ENCODE data around the gene MYOCD. TPM values are rescaled to one million over a fixed set of nuclear protein-coding genes. Genes with fewer than 3 reads are reported as not detected.

The MYOCD gene
- total RNA-seq, 1 experiment from 2014 or later: 1.2 TPM

DNA sequence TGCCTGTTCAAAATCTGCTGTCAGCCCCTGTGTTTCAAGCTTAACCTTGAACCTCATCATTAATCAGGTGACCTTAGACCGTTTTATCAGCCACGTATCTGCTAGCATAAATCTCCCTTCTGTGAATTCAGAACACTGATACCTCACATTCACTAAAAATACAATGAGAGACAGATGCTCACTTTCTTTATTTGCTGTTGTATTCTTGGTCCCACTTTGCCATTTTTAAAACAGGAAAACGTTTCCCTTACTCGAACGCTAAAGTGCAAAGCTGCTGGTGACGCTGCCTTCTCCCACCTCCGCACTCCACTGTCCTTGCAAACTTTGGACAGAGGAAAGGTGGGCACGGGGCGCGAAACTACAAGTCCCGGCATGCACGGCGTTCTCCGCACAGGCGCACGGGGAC, 123.4 kb downstream of the MYOCD start:
- H3K9me3 Mint-ChIP-seq: no peaks in the 10 kb centered on the region
- no peaks in the 10 kb centered on the region for H3K36me3 Mint-ChIP-seq

DNA sequence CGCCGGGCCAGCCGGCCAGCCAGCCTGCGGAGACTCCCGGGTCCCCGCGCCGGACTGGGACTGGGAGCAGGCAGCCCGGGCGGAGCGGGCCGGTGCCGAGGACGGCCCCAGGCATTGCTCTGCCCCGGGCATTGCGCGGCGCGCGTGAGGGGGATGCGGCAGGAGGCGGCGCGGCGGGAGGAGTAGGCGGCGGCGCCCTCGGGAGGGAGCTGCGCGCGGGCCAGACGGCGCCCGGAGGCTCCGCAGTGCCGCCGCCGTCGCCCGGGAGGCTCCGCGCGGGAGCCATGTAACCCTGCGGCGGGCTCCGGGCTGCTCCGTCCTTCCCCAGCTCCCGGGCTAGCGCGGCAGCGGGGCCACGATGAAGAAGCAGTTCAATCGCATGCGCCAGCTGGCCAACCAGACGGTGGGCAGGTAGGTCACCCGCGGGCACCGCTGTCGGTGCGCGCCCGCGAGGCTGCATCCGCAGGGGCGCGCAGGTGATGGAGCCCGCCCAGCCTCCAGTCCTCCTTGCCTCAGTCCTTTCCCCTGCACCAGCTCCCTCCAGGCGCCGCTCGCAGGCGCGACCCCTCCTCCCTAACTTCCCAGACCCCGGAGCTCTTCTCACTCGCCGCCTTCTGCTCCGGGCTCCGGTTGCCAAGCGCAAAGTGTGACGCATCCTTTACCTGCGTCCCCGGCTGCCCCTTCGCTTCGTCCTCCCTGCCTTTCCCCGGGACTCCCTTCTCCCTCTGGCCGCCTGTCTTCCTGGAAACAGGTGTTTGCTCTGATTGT, 124.0 kb downstream of the MYOCD start, which contains the start of gene ARHGAP44:
TSS of gene ARHGAP44 (plus strand) at position 18 of the 768 bp plus-strand sequence. CDS start at position 359, 341 bp downstream.
- POLR2A ChIA-PET: interaction anchor here (0.7 to 1.2 kb wide), 4 partner anchors 15 to 228 kb away, joined by 3 read pairs; partner anchors contain the start of gene ELAC2
- TF ChIP-seq, protein P1, sequence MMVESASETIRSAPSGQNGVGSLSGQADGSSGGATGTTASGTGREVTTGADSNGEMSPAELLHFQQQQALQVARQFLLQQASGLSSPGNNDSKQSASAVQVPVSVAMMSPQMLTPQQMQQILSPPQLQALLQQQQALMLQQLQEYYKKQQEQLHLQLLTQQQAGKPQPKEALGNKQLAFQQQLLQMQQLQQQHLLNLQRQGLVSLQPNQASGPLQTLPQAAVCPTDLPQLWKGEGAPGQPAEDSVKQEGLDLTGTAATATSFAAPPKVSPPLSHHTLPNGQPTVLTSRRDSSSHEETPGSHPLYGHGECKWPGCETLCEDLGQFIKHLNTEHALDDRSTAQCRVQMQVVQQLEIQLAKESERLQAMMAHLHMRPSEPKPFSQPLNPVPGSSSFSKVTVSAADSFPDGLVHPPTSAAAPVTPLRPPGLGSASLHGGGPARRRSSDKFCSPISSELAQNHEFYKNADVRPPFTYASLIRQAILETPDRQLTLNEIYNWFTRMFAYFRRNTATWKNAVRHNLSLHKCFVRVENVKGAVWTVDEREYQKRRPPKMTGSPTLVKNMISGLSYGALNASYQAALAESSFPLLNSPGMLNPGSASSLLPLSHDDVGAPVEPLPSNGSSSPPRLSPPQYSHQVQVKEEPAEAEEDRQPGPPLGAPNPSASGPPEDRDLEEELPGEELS (CRISPR knock-in tag; IDR thresholded peaks at IDR 0.05): peak; percentile 68
- 0 out of 2 replicates have a peak, but pooled peaks have one; percentile 19 for TF ChIP-seq ZNF263 (CRISPR knock-in tag; IDR thresholded peaks at IDR 0.05; ENCODE audit: low read depth)
- TF ChIP-seq SMAD4 (CRISPR knock-in tag; IDR thresholded peaks at IDR 0.05): no peak
- TF ChIP-seq, protein P2, sequence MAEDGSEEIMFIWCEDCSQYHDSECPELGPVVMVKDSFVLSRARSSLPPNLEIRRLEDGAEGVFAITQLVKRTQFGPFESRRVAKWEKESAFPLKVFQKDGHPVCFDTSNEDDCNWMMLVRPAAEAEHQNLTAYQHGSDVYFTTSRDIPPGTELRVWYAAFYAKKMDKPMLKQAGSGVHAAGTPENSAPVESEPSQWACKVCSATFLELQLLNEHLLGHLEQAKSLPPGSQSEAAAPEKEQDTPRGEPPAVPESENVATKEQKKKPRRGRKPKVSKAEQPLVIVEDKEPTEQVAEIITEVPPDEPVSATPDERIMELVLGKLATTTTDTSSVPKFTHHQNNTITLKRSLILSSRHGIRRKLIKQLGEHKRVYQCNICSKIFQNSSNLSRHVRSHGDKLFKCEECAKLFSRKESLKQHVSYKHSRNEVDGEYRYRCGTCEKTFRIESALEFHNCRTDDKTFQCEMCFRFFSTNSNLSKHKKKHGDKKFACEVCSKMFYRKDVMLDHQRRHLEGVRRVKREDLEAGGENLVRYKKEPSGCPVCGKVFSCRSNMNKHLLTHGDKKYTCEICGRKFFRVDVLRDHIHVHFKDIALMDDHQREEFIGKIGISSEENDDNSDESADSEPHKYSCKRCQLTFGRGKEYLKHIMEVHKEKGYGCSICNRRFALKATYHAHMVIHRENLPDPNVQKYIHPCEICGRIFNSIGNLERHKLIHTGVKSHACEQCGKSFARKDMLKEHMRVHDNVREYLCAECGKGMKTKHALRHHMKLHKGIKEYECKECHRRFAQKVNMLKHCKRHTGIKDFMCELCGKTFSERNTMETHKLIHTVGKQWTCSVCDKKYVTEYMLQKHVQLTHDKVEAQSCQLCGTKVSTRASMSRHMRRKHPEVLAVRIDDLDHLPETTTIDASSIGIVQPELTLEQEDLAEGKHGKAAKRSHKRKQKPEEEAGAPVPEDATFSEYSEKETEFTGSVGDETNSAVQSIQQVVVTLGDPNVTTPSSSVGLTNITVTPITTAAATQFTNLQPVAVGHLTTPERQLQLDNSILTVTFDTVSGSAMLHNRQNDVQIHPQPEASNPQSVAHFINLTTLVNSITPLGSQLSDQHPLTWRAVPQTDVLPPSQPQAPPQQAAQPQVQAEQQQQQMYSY (CRISPR knock-in tag; IDR thresholded peaks at IDR 0.05): peak; percentile 51; the same call in 1 of the 2 replicates
- no peak for TF ChIP-seq IRF2 (CRISPR knock-in tag; IDR thresholded peaks at IDR 0.05; ENCODE audit: borderline replicate concordance, low read depth)

More for the DNA sequence above, 123.4 kb downstream of the MYOCD start:
- Mint-ChIP-seq H3K4me3 (peak overlapping the region; percentile 79), H3K4me1 (peaks cover 22% of the 10 kb centered on the region), H3K27me3 (ENCODE audit: low read depth) (peaks cover 13% of the 10 kb centered on the region), H3K27ac (no peak overlapping the region)
- DNase-seq (ENCODE audit: low spot score) (peak; percentile 85), ATAC-seq (peak; percentile 91)
- TF ChIP-seq, protein P3, sequence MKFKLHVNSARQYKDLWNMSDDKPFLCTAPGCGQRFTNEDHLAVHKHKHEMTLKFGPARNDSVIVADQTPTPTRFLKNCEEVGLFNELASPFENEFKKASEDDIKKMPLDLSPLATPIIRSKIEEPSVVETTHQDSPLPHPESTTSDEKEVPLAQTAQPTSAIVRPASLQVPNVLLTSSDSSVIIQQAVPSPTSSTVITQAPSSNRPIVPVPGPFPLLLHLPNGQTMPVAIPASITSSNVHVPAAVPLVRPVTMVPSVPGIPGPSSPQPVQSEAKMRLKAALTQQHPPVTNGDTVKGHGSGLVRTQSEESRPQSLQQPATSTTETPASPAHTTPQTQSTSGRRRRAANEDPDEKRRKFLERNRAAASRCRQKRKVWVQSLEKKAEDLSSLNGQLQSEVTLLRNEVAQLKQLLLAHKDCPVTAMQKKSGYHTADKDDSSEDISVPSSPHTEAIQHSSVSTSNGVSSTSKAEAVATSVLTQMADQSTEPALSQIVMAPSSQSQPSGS (CRISPR knock-in tag; IDR thresholded peaks at IDR 0.05; ENCODE audit: borderline replicate concordance, low read depth): no peak
- TF ChIP-seq, protein P4, sequence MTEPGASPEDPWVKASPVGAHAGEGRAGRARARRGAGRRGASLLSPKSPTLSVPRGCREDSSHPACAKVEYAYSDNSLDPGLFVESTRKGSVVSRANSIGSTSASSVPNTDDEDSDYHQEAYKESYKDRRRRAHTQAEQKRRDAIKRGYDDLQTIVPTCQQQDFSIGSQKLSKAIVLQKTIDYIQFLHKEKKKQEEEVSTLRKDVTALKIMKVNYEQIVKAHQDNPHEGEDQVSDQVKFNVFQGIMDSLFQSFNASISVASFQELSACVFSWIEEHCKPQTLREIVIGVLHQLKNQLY (CRISPR knock-in tag; IDR thresholded peaks at IDR 0.05): no peak
- no peak for TF ChIP-seq ATF1 (CRISPR knock-in tag; IDR thresholded peaks at IDR 0.05)
- no peak for TF ChIP-seq ZNF121 (CRISPR knock-in tag; IDR thresholded peaks at IDR 0.05)
- no peak for TF ChIP-seq RELA (CRISPR knock-in tag; IDR thresholded peaks at IDR 0.05; ENCODE audit: borderline replicate concordance)
- TF ChIP-seq TEAD4 (CRISPR knock-in tag; IDR thresholded peaks at IDR 0.05): no peak
- TF ChIP-seq ESRRA (CRISPR knock-in tag; IDR thresholded peaks at IDR 0.05; ENCODE audit: borderline replicate concordance): no peak
- no peak for TF ChIP-seq FOXJ3 (CRISPR knock-in tag; IDR thresholded peaks at IDR 0.05; ENCODE audit: borderline replicate concordance)
- no peak for TF ChIP-seq TCF7 (CRISPR knock-in tag; IDR thresholded peaks at IDR 0.05; ENCODE audit: low read depth)
- TF ChIP-seq, protein P5, sequence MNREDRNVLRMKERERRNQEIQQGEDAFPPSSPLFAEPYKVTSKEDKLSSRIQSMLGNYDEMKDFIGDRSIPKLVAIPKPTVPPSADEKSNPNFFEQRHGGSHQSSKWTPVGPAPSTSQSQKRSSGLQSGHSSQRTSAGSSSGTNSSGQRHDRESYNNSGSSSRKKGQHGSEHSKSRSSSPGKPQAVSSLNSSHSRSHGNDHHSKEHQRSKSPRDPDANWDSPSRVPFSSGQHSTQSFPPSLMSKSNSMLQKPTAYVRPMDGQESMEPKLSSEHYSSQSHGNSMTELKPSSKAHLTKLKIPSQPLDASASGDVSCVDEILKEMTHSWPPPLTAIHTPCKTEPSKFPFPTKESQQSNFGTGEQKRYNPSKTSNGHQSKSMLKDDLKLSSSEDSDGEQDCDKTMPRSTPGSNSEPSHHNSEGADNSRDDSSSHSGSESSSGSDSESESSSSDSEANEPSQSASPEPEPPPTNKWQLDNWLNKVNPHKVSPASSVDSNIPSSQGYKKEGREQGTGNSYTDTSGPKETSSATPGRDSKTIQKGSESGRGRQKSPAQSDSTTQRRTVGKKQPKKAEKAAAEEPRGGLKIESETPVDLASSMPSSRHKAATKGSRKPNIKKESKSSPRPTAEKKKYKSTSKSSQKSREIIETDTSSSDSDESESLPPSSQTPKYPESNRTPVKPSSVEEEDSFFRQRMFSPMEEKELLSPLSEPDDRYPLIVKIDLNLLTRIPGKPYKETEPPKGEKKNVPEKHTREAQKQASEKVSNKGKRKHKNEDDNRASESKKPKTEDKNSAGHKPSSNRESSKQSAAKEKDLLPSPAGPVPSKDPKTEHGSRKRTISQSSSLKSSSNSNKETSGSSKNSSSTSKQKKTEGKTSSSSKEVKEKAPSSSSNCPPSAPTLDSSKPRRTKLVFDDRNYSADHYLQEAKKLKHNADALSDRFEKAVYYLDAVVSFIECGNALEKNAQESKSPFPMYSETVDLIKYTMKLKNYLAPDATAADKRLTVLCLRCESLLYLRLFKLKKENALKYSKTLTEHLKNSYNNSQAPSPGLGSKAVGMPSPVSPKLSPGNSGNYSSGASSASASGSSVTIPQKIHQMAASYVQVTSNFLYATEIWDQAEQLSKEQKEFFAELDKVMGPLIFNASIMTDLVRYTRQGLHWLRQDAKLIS (CRISPR knock-in tag; IDR thresholded peaks at IDR 0.05; ENCODE audit: borderline replicate concordance): no peak
- no peak for TF ChIP-seq NR3C1 (CRISPR knock-in tag; conservative IDR thresholded peaks at IDR 0.05; ENCODE audit: low read depth)
- TF ChIP-seq, protein P6, sequence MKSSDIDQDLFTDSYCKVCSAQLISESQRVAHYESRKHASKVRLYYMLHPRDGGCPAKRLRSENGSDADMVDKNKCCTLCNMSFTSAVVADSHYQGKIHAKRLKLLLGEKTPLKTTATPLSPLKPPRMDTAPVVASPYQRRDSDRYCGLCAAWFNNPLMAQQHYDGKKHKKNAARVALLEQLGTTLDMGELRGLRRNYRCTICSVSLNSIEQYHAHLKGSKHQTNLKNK (CRISPR knock-in tag; IDR thresholded peaks at IDR 0.05): no peak
- no peak for TF ChIP-seq ETV6 (CRISPR knock-in tag; IDR thresholded peaks at IDR 0.05)
- no peak for TF ChIP-seq CREB1 (CRISPR knock-in tag; IDR thresholded peaks at IDR 0.05)
- POLR2A ChIA-PET: interaction anchor here (0.8 to 1.2 kb wide), 2 partner anchors 27 to 229 kb away, joined by 3 read pairs; partner anchors contain the start of gene ELAC2
- CTCF ChIA-PET: interaction anchor here (1.0 to 1.9 kb wide), 2 partner anchors 47 to 122 kb away, joined by 3 to 10 read pairs; no protein-coding TSS in a partner anchor

More for the DNA sequence above, 124.0 kb downstream of the MYOCD start, which contains the start of gene ARHGAP44:
- Mint-ChIP-seq H3K9me3 (no peaks in the 10 kb centered on the region), H3K36me3 (no peaks in the 10 kb centered on the region), H3K4me1 (peaks cover 27% of the 10 kb centered on the region), H3K4me3 (peak within 1 kb of the TSS; percentile 95), H3K27ac (peak within 1 kb of the TSS; percentile 75), H3K27me3 (ENCODE audit: low read depth) (peaks cover 13% of the 10 kb centered on the region)
- ATAC-seq (peak; percentile 65), DNase-seq (ENCODE audit: low spot score) (peak; percentile 65)
- CTCF ChIA-PET: interaction anchor here (1.0 to 1.9 kb wide), 4 partner anchors 9 to 447 kb away, joined by 3 to 10 read pairs (median 3); no protein-coding TSS in a partner anchor
